ENCODE results near the gene ABCA7. TPM values are rescaled to one million over a fixed set of nuclear protein-coding genes. Genes with fewer than 3 reads are reported as not detected.

Gene ABCA7
- total and polyA plus RNA-seq, 2 of the 13 experiments (the other 11 are each of a cell fraction or from before 2014, with no cell fraction given), result 4.4 to 32.4 TPM

GRCh38 chr19:996051-996838, 43.7 kb upstream of the ABCA7 start (continued):
- TF ChIP-seq ZBTB44 (CRISPR knock-in tag; IDR thresholded peaks at IDR 0.05) (no peak), ARID2 (CRISPR knock-in tag; IDR thresholded peaks at IDR 0.05; ENCODE audit: borderline replicate concordance) (no peak), ETV6 (CRISPR knock-in tag; conservative IDR thresholded peaks at IDR 0.05) (no peak), NR0B2 (CRISPR knock-in tag; IDR thresholded peaks at IDR 0.05) (no peak), RXRA (CRISPR knock-in tag; IDR thresholded peaks at IDR 0.05) (peak; percentile 31; the same call in 1 of the 2 replicates), ZNF749 (CRISPR knock-in tag; IDR thresholded peaks at IDR 0.05; ENCODE audit: borderline replicate concordance) (no peak), SAFB2 (CRISPR knock-in tag; IDR thresholded peaks at IDR 0.05; ENCODE audit: borderline replicate concordance, low read depth) (0 out of 2 replicates have a peak, but pooled peaks have one; percentile 35), GABPB1 (CRISPR knock-in tag; IDR thresholded peaks at IDR 0.05) (no peak), STAT6 (CRISPR knock-in tag; IDR thresholded peaks at IDR 0.05; ENCODE audit: borderline replicate concordance) (no peak), ZNF296 (CRISPR knock-in tag; conservative IDR thresholded peaks at IDR 0.05) (0 out of 2 replicates have a peak, but pooled peaks have one; percentile 28), GZF1 (CRISPR knock-in tag; IDR thresholded peaks at IDR 0.05) (no peak), NFIB (CRISPR knock-in tag; IDR thresholded peaks at IDR 0.05; ENCODE audit: borderline replicate concordance) (no peak), ZNF503 (CRISPR knock-in tag; IDR thresholded peaks at IDR 0.05) (no peak), ZSCAN29 (CRISPR knock-in tag; conservative IDR thresholded peaks at IDR 0.05) (no peak), FOXK2 (IDR thresholded peaks at IDR 0.05) (no peak), ZNF788 (CRISPR knock-in tag; IDR thresholded peaks at IDR 0.05; ENCODE audit: borderline replicate concordance) (no peak), TARDBP (CRISPR knock-in tag; IDR thresholded peaks at IDR 0.05) (no peak), ZSCAN5A (CRISPR knock-in tag; IDR thresholded peaks at IDR 0.05; ENCODE audit: borderline replicate concordance) (no peak)

Measured in HepG2 (cell line).